Activated CD4-positive, alpha-beta T cell treated with anti-CD3 and anti-CD28 coated beads for 48 hours (primary cell): ENCODE measurements around the gene ADH4.
"Not testable (repeated sequence)": the region's sequence is repeated elsewhere in the genome, so short reads cannot be mapped to it uniquely, and the experiment has no call there.

ENCODE experiments used
- DNase-seq: peaks from one replicate; pipeline ENCODE4 v3.0.0-alpha.2; 2020

The ADH4 gene

GRCh38 chr4:99144070-99144469 lies at the start of gene ADH4:
TSS of gene ADH4 (minus strand) at chr4:99144297. CDS start at chr4:99144222, 75 bp downstream.
- no peak for DNase-seq

GRCh38 chr4:99190336-99190735 lies 46.2 kb upstream of the ADH4 start:
- no peak for DNase-seq

- DNase-seq, result not testable (repeated sequence)
Measured at GRCh38 chr4:99189900-99190299, 45.8 kb upstream of the ADH4 start.

GRCh38 chr4:99186029-99186428 lies 41.9 kb upstream of the ADH4 start:
- no peak for DNase-seq

- no peak for DNase-seq
Measured at GRCh38 chr4:99185581-99185980, 41.5 kb upstream of the ADH4 start.

GRCh38 chr4:99180382-99181070 lies 36.4 kb upstream of the ADH4 start:
- DNase-seq, result no peak

GRCh38 chr4:99179626-99180025 lies 35.5 kb upstream of the ADH4 start:
- no peak for DNase-seq

GRCh38 chr4:99179178-99179577 lies 35.1 kb upstream of the ADH4 start:
- DNase-seq, result no peak

- no peak for DNase-seq
Measured at GRCh38 chr4:99166544-99166943, 22.4 kb upstream of the ADH4 start.

- DNase-seq, result no peak
Measured at GRCh38 chr4:99165978-99166377, 21.9 kb upstream of the ADH4 start.

- DNase-seq, result no peak
Measured at GRCh38 chr4:99161373-99162099, 17.4 kb upstream of the ADH4 start.

GRCh38 chr4:99159699-99160098 lies 15.6 kb upstream of the ADH4 start:
- DNase-seq, result no peak

- no peak for DNase-seq
Measured at GRCh38 chr4:99157478-99157935, 13.4 kb upstream of the ADH4 start.

GRCh38 chr4:99156992-99157391 lies 12.9 kb upstream of the ADH4 start:
- DNase-seq, result no peak

- no peak for DNase-seq
Measured at GRCh38 chr4:99154658-99155342, 10.7 kb upstream of the ADH4 start.

- DNase-seq, result no peak
Measured at GRCh38 chr4:99151995-99152394, 7.9 kb upstream of the ADH4 start.

GRCh38 chr4:99151452-99151851 lies 7.4 kb upstream of the ADH4 start:
- no peak for DNase-seq

GRCh38 chr4:99149426-99150019 lies 5.4 kb upstream of the ADH4 start:
- no peak for DNase-seq

- DNase-seq, result no peak
Measured at GRCh38 chr4:99148550-99148949, 4.5 kb upstream of the ADH4 start.

- DNase-seq, result no peak
Measured at GRCh38 chr4:99144587-99144986, 490 bp upstream of the ADH4 start.

GRCh38 chr4:99136329-99136728 lies 7.8 kb downstream of the ADH4 start:
- no peak for DNase-seq

- DNase-seq, result no peak
Measured at GRCh38 chr4:99135541-99136162, 8.4 kb downstream of the ADH4 start.

- no peak for DNase-seq
Measured at GRCh38 chr4:99134586-99134985, 9.5 kb downstream of the ADH4 start.
